OCI-LY3 (cell line): ENCODE results near the gene METTL5.

Source experiments
- CTCF ChIP-seq: fragments of 200-600, 300-600 bp; sonication (generic); IDR thresholded peaks from 2 replicates; pipeline ENCODE4 v1.5.1; 2014; ENCODE audit warnings: antibody characterized with exemption, low read length, low read depth
- EZH2phosphoT487 ChIP-seq: fragments of 200-600 bp; shearing (Covaris generic); IDR thresholded peaks from 2 replicates; pipeline ENCODE4 v1.6.1; 2018; ENCODE audit warnings: antibody characterized with exemption, mixed run types, low read depth

- TF ChIP-seq CTCF (no peak), EZH2phosphoT487 (no peak)
These were observed 40.8 kb upstream of the METTL5 start for GRCh38 chr2:169865492-169865891.
